Right lobe of liver (tissue), 4 donors: ENCODE results near the gene DOCK1.

Experiments used
- POLR2A ChIP-seq: fragments of 450-650 bp; IDR thresholded peaks from one replicate; pipeline ENCODE4 v1.6.1; 2017; ENCODE audit warnings: antibody characterized with exemption, mild to moderate bottlenecking
- TF ChIP-seq, protein P1 (sequence below), 4 donors: fragments of 200-600 bp in 3 of 4; fragments of 450-650 bp in 1 of 4; IDR thresholded peaks; one replicate each; pipeline versions ENCODE4 v1.5.1 to v1.8.0; 2016 to 2022; ENCODE audit warnings: antibody characterized with exemption in 4 of 4, mild to moderate bottlenecking in 2 of 4
- donor health status: DM: no; HTN: no; CAD: no.
- donor health status: DM: no; HTN: no; CAD: no.
- donor health status: DM: no; HTN: yes; CAD: no.

GRCh38 chr10:127472976-127473375, 567.7 kb downstream of the DOCK1 start:
- TF ChIP-seq, protein P1, sequence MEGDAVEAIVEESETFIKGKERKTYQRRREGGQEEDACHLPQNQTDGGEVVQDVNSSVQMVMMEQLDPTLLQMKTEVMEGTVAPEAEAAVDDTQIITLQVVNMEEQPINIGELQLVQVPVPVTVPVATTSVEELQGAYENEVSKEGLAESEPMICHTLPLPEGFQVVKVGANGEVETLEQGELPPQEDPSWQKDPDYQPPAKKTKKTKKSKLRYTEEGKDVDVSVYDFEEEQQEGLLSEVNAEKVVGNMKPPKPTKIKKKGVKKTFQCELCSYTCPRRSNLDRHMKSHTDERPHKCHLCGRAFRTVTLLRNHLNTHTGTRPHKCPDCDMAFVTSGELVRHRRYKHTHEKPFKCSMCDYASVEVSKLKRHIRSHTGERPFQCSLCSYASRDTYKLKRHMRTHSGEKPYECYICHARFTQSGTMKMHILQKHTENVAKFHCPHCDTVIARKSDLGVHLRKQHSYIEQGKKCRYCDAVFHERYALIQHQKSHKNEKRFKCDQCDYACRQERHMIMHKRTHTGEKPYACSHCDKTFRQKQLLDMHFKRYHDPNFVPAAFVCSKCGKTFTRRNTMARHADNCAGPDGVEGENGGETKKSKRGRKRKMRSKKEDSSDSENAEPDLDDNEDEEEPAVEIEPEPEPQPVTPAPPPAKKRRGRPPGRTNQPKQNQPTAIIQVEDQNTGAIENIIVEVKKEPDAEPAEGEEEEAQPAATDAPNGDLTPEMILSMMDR (IDR thresholded peaks at IDR 0.05): no peak
- TF ChIP-seq POLR2A: no peak
